NCI-H128 (cell line): Measurements from ENCODE around the gene GOLGA6L4.
"Not testable (repeated sequence)": the region's sequence is repeated elsewhere in the genome, so short reads cannot be mapped to it uniquely, and the experiment has no call there.

ENCODE experiments used
- DNase-seq: peaks from one replicate; lab custom pipeline; 2025; ENCODE audit not compliant: unreplicated experiment; lab: John Stamatoyannopoulos, UW

GOLGA6L4 gene

GRCh38 chr15:84235573-84235972, at the start of gene GOLGA6L4:
Gene GOLGA6L4, plus strand, starts transcription at chr15:84235773. Its CDS starts 62 bp downstream, at chr15:84235835.
- not testable (repeated sequence) for DNase-seq

GRCh38 chr15:84192982-84193381, 42.6 kb upstream of the GOLGA6L4 start:
- not testable (repeated sequence) for DNase-seq

- not testable (repeated sequence) for DNase-seq
Observed at GRCh38 chr15:84195603-84196002, 40.0 kb upstream of the GOLGA6L4 start.

- DNase-seq: not testable (repeated sequence)
Observed at GRCh38 chr15:84196530-84197188, 38.9 kb upstream of the GOLGA6L4 start.

- DNase-seq: not testable (repeated sequence)
Observed at GRCh38 chr15:84199865-84200264, 35.7 kb upstream of the GOLGA6L4 start.

GRCh38 chr15:84246441-84246840, 10.9 kb downstream of the GOLGA6L4 start:
- not testable (repeated sequence) for DNase-seq
